ENCODE results near the gene MCAT.

Gene MCAT, protein sequence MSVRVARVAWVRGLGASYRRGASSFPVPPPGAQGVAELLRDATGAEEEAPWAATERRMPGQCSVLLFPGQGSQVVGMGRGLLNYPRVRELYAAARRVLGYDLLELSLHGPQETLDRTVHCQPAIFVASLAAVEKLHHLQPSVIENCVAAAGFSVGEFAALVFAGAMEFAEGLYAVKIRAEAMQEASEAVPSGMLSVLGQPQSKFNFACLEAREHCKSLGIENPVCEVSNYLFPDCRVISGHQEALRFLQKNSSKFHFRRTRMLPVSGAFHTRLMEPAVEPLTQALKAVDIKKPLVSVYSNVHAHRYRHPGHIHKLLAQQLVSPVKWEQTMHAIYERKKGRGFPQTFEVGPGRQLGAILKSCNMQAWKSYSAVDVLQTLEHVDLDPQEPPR

DNA sequence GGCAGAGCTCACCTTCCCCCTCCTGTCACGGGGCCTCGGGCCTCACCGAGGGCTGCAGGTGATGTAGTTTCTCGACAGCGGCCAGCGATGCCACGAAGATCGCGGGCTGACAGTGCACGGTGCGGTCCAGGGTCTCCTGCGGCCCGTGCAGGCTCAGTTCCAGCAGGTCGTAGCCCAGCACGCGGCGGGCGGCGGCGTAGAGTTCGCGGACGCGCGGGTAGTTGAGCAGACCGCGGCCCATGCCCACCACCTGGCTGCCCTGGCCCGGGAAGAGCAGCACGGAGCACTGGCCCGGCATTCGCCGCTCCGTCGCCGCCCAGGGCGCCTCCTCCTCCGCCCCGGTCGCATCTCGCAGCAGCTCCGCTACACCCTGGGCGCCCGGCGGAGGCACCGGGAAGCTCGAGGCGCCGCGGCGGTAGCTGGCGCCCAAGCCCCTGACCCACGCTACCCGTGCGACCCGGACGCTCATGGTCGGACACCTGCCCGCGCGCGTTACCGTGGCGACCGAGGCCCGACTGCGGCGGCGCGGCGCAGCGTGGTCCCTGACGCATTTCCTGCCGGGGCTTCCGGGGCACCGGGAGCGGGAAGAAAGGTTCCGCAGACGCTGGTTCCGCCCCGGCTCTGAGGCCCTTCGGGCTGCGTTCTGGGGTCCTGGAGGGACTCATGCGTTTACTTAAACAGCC lies at the start of gene MCAT:
TSS of gene MCAT (minus strand) at position 519 of the 683 bp plus-strand sequence. CDS start at position 469, 50 bp downstream.
- DNase-seq, result peak; percentile 42 to 95 (median 87)
- intact Hi-C loops (cut with DNase I), result no loop called here

DNA sequence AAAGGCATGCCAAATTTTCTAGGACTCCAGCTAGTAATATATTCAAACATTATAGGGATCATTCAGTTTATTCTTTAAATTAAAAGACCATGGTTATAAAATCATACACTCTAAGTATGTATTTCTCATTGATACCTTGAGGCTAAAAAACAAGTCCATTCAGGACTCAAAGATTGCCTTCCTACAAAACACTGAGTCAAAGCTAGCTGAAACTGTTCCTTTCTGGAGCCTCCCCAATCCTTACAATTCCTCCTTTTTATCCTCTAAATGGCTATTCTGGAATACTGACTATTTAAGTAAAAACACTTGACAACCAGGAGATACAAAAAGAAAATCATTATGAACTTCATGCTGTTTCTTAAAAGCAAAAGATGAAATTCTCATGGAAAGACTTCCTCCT lies 48.6 kb upstream of the MCAT start:
- intact Hi-C loops (cut with DNase I), result no loop called here
- DNase-seq, result no peak

DNA sequence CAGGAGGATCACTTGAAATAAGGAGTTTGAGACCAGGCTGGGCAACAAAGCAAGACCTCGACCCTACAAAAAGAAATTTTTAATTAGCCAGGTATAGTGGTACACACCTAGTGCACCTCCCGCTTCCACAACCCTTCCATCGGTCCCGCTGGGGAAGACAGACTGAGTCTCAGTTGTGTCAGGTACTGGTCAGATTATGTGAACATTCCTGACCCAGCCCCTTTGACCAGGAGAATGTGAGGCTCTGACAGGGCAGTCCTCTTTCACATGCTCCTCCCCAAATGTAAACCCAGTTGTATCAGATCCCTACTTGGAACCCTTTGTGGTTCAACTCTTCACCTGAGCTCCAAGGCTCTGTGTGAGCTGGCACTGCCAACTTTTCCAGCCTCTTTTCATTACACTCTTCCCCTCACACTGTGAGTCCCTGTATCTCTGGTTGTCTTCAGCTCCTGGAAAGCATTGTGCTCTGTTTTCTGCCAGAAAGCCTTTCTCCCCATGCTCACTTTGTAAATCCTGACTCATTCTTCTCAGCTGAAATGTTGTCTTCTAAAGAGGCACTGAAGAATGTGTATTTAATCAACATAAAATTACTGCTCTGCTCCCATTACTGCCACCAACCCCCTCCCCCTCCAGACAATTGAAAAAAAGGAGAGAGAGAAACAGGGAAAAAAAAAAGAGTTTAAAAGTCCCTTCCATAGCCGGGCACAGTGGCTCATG lies 45.8 kb upstream of the MCAT start:
- DNase-seq, result no peak
- intact Hi-C loops (cut with DNase I), result loop anchor here (5.0 kb wide), 1 partner anchor 37 kb away; the partner anchor contains the start of gene TSPO

DNA sequence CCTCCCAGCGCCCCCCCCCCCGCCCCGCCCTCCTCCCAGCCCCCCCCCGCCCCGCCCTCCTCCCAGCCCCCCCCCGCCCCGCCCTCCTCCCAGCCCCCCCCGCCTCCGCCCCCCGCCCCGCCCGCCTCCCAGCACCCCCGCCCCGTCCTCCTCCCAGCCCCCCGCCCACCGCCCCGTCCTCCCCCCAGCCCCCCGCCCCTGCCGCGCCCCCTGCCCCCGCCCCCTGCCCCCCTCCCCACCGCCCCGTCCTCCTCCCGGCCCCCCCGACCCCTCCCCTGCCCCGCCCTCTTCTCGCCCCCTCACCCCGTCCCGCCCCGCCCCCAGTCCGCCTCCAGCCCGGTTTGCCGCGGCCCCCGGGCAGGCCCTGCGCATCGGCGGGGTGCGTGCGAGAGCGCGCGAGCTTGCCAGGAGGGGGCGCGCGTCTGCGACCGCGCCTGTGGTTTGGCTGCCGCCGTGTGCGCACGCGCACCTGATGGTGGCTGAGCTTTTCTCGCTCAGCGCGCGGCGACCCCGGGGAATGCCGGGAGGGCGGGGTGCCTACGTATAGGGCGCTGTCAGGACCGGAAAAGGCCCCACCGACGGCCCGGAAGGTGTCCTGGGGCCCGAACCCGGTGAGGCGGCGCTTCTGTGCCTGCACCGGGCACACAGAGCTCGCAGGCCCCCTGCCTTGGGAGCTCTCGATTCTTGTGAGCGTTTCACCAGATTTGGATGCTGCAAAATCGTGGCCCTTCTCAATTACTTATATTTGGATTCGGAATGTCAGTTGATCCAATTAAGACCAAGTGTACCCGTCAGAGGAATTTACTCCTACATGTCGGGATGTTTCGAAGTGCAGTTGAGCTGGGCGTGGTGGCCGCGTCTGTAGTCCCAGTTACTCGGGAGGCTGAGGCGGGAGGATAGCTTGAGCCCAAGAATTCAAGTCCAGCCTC lies 44.2 kb upstream of the MCAT start:
- intact Hi-C loops (cut with DNase I), result loop anchor here (5.0 kb wide), 1 partner anchor 35 kb away; the partner anchor contains the start of gene TSPO
- peak; percentile 87 to 98 (median 95) for DNase-seq

DNA sequence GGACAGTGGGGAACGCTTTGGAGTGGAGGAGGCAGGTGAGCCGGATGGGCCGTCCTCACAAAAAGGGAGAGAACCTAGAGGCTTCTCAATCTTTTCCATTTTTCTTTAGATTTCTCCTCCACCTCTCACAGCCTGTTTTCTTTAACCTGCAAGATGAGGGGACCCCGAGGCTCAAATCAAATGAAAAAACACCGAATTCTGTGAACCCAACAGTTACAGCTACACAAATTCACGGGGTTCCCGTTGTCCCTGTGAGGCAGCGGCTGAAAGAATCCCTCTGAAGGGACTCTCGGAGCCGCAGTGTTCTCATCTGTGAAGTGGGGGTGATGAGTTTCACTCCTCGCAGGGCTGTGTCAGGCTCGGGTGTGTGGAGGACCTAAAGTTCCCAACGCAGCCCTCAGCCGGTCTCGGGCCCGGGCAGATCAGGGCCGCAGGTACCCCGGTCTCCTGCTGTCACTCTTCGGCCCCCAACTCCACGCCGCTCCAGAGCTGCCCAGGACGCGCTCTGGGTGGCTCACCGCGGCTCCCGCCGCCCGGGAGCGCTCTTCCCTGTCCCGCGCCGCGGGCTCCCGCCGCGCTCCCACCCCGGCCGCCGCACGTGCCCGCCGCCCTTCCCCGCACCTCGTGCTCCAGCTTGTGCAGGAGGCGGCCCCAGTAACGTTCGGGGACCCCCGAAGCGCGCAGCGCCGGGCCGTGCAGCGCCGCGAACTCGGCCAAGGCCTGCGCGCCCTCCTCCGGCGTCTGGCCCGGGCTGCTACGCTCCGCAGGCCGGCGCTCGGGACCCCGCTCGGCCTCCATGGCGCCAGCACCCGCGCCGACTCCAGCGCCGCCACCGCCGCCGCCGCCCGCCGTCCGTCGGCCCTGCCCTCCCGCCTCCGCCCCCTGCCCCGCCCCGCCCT lies 43.3 kb upstream of the MCAT start, which contains the start of gene TTLL12:
TSS of gene TTLL12 (minus strand) at position 863 of the 899 bp plus-strand sequence. CDS start at position 798, 65 bp downstream.
- intact Hi-C loops (cut with DNase I), result loop anchor here (5.0 kb wide), 1 partner anchor 34 kb away; the partner anchor contains the start of gene TSPO
- peak in 41 of 42 donors; percentile 22 to 80 (median 62) for DNase-seq

DNA sequence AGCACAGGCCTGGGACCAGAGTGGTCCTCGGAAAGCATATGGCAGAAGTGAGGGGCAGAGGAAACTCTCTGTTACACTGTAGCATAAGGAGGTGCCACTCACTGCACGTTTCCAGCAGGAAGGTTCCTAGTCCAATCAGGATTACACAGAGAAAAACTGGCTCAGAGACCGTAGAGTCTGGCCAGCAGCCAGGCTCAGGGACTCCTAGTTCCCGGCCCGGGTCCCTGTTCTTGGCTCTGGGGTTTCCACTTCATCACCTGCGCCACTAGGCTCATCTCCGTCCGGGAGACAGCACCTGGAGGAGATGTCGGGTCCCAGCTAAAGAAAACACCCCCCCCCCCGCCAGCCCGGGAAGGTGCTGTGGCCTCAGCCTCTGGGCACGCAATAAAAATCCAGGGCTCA lies 42.7 kb upstream of the MCAT start:
- intact Hi-C loops (cut with DNase I), result loop anchor here (5.0 kb wide), 1 partner anchor 34 kb away; the partner anchor contains the start of gene TSPO
- peak in 31 of 42 donors; percentile 14 to 63 (median 34) for DNase-seq

DNA sequence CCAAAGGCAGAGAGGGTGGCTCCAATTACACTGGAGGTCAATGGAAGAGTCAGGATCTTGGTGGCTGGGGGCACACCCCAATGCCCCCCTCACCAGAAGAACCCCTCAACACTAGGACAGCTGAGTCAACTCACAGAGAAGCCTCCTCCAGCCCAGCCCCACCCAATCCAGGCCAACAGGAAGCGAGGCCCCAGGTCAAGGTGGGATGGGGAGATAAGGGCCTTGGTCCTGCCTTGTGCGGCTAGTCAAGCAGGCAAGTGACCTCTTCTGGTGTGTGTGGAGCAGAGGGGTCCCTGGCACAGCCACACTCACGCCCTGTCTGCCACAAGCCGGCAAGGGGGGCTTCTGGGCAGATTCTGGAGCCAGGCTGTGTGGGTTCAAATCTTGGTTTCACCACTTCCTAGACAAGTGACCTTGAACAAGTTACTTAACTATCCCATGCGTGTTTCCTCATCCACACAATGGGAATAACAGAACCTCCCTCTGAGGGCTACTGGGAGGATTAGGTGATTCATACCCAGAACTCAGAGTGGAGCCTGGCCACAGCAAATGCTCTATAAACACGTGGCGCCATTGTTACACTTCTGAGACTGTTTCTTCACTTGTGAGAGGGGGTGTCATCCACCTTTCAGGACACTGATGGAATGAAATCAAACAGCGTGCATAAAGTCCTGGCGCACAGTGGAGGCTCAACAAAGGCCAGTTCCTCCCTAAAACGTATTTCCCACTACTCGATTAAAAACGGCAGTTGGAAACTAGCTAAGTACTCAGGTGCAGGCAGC lies 40.5 kb upstream of the MCAT start:
- DNase-seq, result no peak
- intact Hi-C loops (cut with DNase I), result no loop called here

DNA sequence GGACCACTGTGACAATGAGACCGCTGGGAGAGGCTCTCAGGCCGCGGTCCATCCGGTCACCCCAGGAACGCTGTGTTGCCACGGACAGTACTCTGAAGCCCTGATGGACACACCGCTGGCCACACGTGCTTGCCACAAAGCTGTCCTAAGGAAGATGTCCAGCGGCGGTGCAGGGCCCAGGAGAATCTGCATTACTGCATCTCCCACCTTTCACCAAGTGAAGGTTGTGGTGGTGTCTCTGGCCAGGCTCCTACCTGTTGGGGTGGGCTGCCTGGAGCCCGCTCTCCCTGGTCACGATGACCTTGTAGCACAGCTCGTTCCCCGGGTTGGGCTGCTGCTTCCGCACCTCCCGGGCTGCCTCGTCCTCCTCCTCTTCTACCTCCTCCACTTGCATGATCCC lies 39.5 kb upstream of the MCAT start:
- peak in 1 of 42 donors; percentile 38 for DNase-seq
- intact Hi-C loops (cut with DNase I), result no loop called here

DNA sequence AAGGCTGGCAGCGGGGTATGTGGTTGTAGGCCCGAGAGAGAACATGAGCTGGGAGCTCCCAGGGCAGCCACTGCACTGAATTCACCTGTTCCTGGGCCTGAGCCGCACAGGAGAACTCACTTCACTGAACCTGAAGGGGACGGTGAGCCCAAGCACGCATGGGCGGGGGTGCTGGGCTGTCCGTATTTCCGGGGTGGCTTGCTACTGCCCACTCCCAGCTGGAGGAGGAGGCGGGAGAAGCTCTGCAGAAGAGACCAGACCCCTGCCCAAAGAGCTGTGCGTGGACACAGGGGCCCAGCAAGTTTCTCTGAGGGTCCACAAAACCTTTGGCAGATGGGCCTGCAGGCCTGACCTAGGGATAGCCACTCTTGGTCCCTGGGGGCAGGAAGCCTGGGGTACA lies 38.9 kb upstream of the MCAT start:
- no peak for DNase-seq
- intact Hi-C loops (cut with DNase I), result no loop called here

DNA sequence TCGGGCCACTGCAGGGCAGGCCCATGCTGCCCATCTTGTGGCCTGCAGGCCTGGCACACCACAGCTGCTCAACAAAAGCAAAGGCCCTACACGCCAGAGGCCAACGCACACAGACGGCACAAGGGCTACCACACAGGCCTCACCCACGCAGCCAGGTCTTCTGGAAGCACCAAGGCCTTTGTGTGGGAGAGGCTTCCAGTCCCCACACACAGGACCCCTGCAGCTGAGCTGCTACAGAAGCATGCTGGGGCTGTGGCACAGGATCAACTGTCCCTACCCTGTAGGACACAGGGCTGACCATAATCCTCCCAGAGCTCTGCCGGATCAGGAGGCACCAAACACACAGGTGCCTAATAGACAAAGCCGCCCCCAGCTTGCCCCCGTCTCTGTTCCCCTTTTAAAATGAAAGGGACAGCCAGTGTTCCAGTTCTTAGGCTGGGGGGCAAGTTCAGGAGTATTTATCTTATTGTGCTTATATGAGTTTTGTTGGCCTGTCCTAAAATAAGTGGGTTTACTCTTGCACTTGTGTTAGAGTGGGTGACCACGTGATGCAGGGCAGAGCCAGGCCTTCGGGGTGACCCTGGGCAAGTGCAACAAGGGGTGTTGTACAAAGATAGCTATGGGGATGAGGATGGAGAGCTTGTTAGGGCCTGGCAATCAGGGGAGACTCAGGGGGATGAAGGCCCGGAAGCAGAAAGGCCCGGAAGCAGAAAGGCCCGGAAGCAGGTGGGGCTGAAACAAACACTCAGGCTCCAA lies 38.3 kb upstream of the MCAT start:
- intact Hi-C loops (cut with DNase I), result no loop called here
- DNase-seq, result no peak

DNA sequence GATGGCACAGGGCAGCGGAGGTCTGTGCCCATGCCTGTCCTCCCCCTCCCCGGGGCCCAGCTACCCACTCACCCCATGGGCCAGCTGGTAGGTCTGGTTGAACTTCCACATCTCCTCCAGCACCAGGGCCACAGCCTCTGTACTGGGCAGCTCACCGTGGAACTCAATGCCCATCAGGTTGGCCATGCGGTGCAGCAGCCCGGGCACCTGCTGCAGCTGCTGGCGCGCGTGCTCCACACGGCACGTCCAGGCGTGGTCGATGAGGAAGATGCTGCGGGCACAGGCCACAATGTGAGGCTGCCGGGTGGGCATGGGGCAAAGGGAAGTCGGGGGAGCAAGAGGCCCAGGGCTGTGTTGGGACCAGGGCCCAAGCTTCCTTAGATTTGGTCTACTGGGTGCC lies 37.5 kb upstream of the MCAT start:
- DNase-seq, result no peak
- intact Hi-C loops (cut with DNase I), result no loop called here

DNA sequence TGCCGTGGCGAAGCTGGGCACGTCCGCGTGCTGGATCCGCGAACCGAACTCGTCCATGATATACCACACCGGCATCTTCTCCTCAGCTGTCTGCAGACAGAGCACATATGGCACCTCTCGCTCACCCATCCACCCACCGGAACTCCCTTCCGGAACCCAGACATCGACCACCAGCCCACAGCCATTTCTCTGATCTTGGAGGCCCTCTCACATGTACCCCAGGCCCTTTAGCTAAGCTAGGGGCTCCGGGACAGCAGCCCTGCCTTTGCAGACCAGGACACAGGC lies 36.7 kb upstream of the MCAT start:
- intact Hi-C loops (cut with DNase I), result no loop called here
- no peak for DNase-seq

DNA sequence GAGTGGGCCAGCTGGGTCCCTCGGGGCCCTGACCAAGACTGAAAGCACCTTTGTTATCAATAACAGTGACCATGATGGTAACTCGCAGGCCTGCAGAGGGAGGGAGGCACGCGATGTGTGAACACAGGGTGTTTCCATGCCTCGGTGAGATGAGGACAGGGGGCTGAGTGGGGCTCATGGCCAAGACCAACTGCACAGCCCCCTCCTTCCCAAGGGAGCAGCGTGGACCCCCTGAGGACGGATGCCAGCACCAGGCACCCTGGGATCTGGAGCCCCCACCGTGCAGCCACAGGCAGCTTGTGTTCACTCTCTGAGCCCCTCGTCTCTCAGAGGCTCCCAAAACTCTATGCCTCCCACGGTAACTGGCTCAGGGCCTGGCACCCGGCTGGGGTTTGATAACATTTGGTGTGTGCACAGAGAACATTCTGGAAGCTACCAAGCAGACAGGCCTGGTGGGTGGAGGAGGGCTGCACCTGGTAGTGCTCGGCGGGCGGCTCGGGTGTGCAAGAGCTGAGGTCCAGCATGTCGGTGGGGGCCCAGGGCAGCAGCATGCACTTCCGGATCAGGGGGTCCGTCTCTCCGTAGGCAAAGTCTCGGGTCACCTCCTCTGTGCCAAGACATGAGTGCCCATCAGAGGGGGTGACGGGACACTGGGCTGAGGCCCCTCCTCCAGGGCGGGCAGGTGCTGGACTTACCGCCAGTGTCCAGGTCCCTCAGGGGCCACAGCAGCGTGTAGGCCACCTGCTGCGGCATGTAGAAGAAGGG lies 36.1 kb upstream of the MCAT start:
- DNase-seq, result no peak

DNA sequence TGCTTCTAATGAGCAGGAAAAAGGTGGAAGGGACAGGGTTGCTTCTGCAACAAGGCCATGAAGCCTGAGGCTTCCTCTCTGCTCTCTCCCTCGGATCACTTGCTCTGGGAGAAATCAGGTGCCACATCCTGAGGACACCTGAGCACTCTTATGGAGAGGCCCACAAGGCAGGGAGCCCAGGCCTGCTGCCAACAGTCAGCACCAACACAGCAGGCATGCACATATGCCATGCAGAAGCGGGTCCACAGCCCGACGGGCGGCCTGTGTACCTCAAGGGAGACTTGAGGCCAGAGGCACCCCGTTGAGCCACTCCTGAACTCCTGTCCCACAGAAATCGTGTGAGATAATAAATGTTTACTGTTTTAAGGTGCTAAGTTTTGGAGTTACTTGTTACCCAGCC lies 34.3 kb upstream of the MCAT start:
- DNase-seq, result no peak
- intact Hi-C loops (cut with DNase I), result no loop called here

More for the DNA sequence above, 36.1 kb upstream of the MCAT start:
- intact Hi-C loops (cut with DNase I), result no loop called here

DNA sequence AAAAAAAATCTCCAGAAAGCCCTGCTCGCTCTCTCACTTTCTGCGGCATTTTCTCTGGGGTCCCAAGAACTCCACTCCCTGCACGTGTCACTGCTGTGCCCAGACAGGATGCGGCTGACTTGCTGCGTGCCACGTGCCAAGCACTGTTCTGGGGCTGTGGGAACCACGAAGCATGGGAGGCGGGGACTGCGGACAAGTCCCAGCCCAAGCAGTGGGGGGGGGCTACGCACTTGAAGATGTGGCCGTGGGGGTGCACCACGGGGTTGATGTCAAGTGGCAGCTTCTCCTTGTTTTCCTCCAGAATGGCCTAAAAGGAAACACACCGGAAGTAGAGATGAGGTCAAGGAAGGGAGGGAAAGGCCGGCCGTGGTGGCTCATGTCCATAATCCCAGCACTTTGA lies 32.9 kb upstream of the MCAT start:
- intact Hi-C loops (cut with DNase I), result no loop called here
- DNase-seq, result no peak

Measured in head of caudate nucleus (tissue), 42 donors.